Suprapubic skin (tissue), 3 donors: ENCODE data around the gene STRIP2.

Experiments
- CTCF ChIP-seq, 2 donors: fragments of 200-600 bp in 1 of 2; fragments of 450-650 bp in 1 of 2; sonication (generic) in 1 of 2; IDR thresholded peaks; one replicate each; pipeline ENCODE4 v1.5.1; 2016 to 2019; ENCODE audit warnings: antibody characterized with exemption in 2 of 2, mild to moderate bottlenecking in 1 of 2, moderate library complexity in 1 of 2
- EP300 ChIP-seq: sonication (generic); formaldehyde crosslinking; IDR thresholded peaks from one replicate; pipeline ENCODE4 v1.6.1; 2017; ENCODE audit warnings: antibody characterized with exemption
- POLR2A ChIP-seq, 2 donors: fragments of 450-650 bp; IDR thresholded peaks; one replicate each; pipeline ENCODE4 v1.6.1; 2017; ENCODE audit warnings: antibody characterized with exemption in 2 of 2, mild to moderate bottlenecking in 2 of 2, moderate library complexity in 2 of 2

- TF ChIP-seq CTCF (IDR thresholded peaks at IDR 0.05) = no peak
- TF ChIP-seq POLR2A (IDR thresholded peaks at IDR 0.05) = no peak
- no peak for TF ChIP-seq EP300
Measured at GRCh38 chr7:129388333-129389098, 45.7 kb upstream of the STRIP2 start.
